HEK293 (cell line): ENCODE measurements around the gene CDC42.

Experiments used
- CTCF ChIA-PET: fragments of 350-600 bp; formaldehyde crosslinking; extraction: SDS; loops from one replicate; lab custom pipeline; 2021; ENCODE audit warnings: antibody characterized with exemption; lab: Yijun Ruan, JAX
- POLR2A ChIA-PET: fragments of 300-600 bp; formaldehyde crosslinking; extraction: SDS; loops from one replicate; lab custom pipeline; 2020; ENCODE audit warnings: antibody characterized with exemption, inconsistent platforms; lab: Yijun Ruan, JAX
- H3K27ac ChIP-seq: fragments of 200-500 bp; sonication (Bioruptor generic); 2 replicates; pipeline ENCODE4 v1.5.1; 2014; ENCODE audit warnings: low read depth, low read length, control low read depth, inconsistent platforms; ENCODE audit errors: extremely low read depth
- H3K36me3 ChIP-seq, 2 experiments: fragments of 200-500 bp in 1 of 2; sonication (Bioruptor generic) in 1 of 2; 1 replicate in 1 of 2; 2 replicates in 1 of 2; pipeline ENCODE4 v1.5.1; 2014 to 2017; ENCODE audit warnings: inconsistent platforms in 2 of 2, low read length in 2 of 2; ENCODE audit not compliant: control insufficient read depth in 2 of 2, insufficient read depth in 1 of 2
- H3K4me1 ChIP-seq: fragments of 200-500 bp; sonication (Bioruptor generic); 2 replicates; pipeline ENCODE4 v1.5.1; 2014; ENCODE audit warnings: mild to moderate bottlenecking, low read length, inconsistent platforms; ENCODE audit not compliant: control insufficient read depth, insufficient read depth
- H3K4me3 ChIP-seq: 2 replicates; pipeline ENCODE4 v1.5.1; 2011; ENCODE audit warnings: low read depth, mild to moderate bottlenecking, control low read depth, low read length, moderate library complexity
- H3K9me3 ChIP-seq: fragments of 200-500 bp; sonication (Bioruptor generic); 2 replicates; pipeline ENCODE4 v1.5.1; 2014; ENCODE audit warnings: low read depth, low read length, inconsistent platforms; ENCODE audit not compliant: control insufficient read depth, insufficient read depth
- KLF16 ChIP-seq: fragments of 450-650 bp; formaldehyde crosslinking; IDR thresholded peaks from 2 replicates; pipeline ENCODE4 v1.5.1; 2017; ENCODE audit warnings: missing biosample characterization, missing genetic modification characterization
- KLF9 ChIP-seq: fragments of 450-650 bp; formaldehyde crosslinking; IDR thresholded peaks from 2 replicates; pipeline ENCODE4 v1.5.1; 2016; ENCODE audit warnings: missing biosample characterization, missing genetic modification characterization, low read depth
- SCRT1 ChIP-seq: fragments of 450-650 bp; formaldehyde crosslinking; IDR thresholded peaks from 2 replicates; pipeline ENCODE4 v1.5.1; 2016; ENCODE audit warnings: missing biosample characterization, missing genetic modification characterization, borderline replicate concordance
- ZBTB17 ChIP-seq: fragments of 450-650 bp; formaldehyde crosslinking; IDR thresholded peaks from 2 replicates; pipeline ENCODE4 v1.5.1; 2016; ENCODE audit warnings: missing biosample characterization, missing genetic modification characterization
- ZNF114 ChIP-seq: fragments of 450-650 bp; formaldehyde crosslinking; IDR thresholded peaks from 2 replicates; pipeline ENCODE4 v1.5.0; 2017; ENCODE audit warnings: missing biosample characterization, missing genetic modification characterization
- ZNF140 ChIP-seq: fragments of 450-650 bp; formaldehyde crosslinking; IDR thresholded peaks from 2 replicates; pipeline ENCODE4 v1.5.1; 2016; ENCODE audit warnings: missing biosample characterization, missing genetic modification characterization
- ZNF155 ChIP-seq: fragments of 450-650 bp; formaldehyde crosslinking; IDR thresholded peaks from 2 replicates; pipeline ENCODE4 v1.5.1; 2016; ENCODE audit warnings: missing biosample characterization, missing genetic modification characterization
- ZNF221 ChIP-seq: fragments of 450-650 bp; formaldehyde crosslinking; IDR thresholded peaks from 2 replicates; pipeline ENCODE4 v1.5.1; 2017; ENCODE audit warnings: missing biosample characterization, missing genetic modification characterization, borderline replicate concordance
- ZNF350 ChIP-seq: fragments of 450-650 bp; formaldehyde crosslinking; IDR thresholded peaks from 2 replicates; pipeline ENCODE4 v1.5.0; 2017; ENCODE audit warnings: missing biosample characterization, mild to moderate bottlenecking, missing genetic modification characterization
- ZNF426 ChIP-seq: fragments of 450-650 bp; formaldehyde crosslinking; IDR thresholded peaks from 2 replicates; pipeline ENCODE4 v1.5.1; 2017; ENCODE audit warnings: missing biosample characterization, missing genetic modification characterization, mild to moderate bottlenecking, inconsistent platforms, moderate library complexity
- ZNF433 ChIP-seq: fragments of 450-650 bp; formaldehyde crosslinking; IDR thresholded peaks from 2 replicates; pipeline ENCODE4 v1.5.1; 2016; ENCODE audit warnings: missing biosample characterization, missing genetic modification characterization, low read depth
- ZNF514 ChIP-seq: fragments of 450-650 bp; formaldehyde crosslinking; IDR thresholded peaks from 2 replicates; pipeline ENCODE4 v1.5.1; 2016; ENCODE audit warnings: missing biosample characterization, missing genetic modification characterization
- ZNF660 ChIP-seq: fragments of 450-650 bp; IDR thresholded peaks from 2 replicates; pipeline ENCODE4 v1.5.1; 2018; ENCODE audit warnings: missing biosample characterization, mild to moderate bottlenecking, missing genetic modification characterization
- ZNF670 ChIP-seq: fragments of 450-650 bp; formaldehyde crosslinking; IDR thresholded peaks from 2 replicates; pipeline ENCODE4 v1.5.1; 2016; ENCODE audit warnings: missing biosample characterization, missing genetic modification characterization, low read depth
- ZNF76 ChIP-seq: fragments of 450-650 bp; formaldehyde crosslinking; IDR thresholded peaks from 2 replicates; pipeline ENCODE4; 2016; ENCODE audit warnings: low read depth, missing biosample characterization, missing genetic modification characterization, borderline replicate concordance
- ZNF768 ChIP-seq: fragments of 450-650 bp; formaldehyde crosslinking; IDR thresholded peaks from 2 replicates; pipeline ENCODE4 v1.5.1; 2018; ENCODE audit warnings: missing biosample characterization, mild to moderate bottlenecking, missing genetic modification characterization
- ZSCAN30 ChIP-seq: fragments of 450-650 bp; IDR thresholded peaks from 2 replicates; pipeline ENCODE4 v1.5.1; 2018; ENCODE audit warnings: missing biosample characterization, mild to moderate bottlenecking, missing genetic modification characterization, moderate library complexity
- TF ChIP-seq, protein P1 (sequence below): fragments of 450-650 bp; formaldehyde crosslinking; IDR thresholded peaks from 2 replicates; pipeline ENCODE4 v1.5.1; 2016; ENCODE audit warnings: missing biosample characterization, missing genetic modification characterization
- TF ChIP-seq, protein P2 (sequence below): fragments of 450-650 bp; formaldehyde crosslinking; IDR thresholded peaks from 2 replicates; pipeline ENCODE4 v1.5.1; 2016; ENCODE audit warnings: missing biosample characterization, missing genetic modification characterization, borderline replicate concordance
- TF ChIP-seq, protein P3 (sequence below): fragments of 450-650 bp; formaldehyde crosslinking; IDR thresholded peaks from 2 replicates; pipeline ENCODE4 v1.5.1; 2017; ENCODE audit warnings: missing biosample characterization, missing genetic modification characterization
- TF ChIP-seq, protein P4 (sequence below): fragments of 450-650 bp; formaldehyde crosslinking; optimal IDR thresholded peaks from 2 replicates; pipeline ENCODE3; 2016; ENCODE audit warnings: missing biosample characterization, mild to moderate bottlenecking, missing genetic modification characterization
- TF ChIP-seq, protein P5 (sequence below): fragments of 450-650 bp; formaldehyde crosslinking; IDR thresholded peaks from 2 replicates; pipeline ENCODE4 v1.5.1; 2017; ENCODE audit warnings: missing biosample characterization, mild to moderate bottlenecking, missing genetic modification characterization, moderate library complexity

The CDC42 gene

DNA sequence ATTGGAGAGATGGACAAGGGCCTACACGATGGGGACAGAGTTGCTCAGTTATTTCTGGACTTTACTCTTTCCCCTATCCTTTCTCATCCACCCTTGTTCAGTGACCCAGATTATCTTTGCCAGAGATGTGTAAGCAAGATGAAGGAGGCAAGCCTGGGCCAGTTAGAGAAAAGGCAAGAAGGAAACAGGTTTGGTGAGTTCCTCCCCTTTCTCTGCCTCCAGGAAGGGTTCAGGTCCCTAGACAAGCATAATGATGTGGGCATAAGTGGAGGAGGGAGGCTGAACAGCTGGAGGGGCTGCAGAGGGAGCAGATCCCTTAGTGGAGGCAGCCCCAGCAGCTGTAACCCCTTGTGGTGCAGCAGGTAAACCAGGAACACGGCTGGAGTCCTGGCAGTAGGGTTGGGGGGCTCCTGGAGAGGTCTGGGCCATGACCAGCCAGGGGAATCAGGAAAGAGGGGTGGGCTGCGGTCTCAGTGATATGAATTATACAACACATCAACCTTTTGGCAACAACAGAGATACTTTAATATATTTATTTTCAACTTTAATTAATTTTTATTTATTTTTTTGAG is 9.2 kb upstream of the CDC42 start:
- TF ChIP-seq, protein P1, sequence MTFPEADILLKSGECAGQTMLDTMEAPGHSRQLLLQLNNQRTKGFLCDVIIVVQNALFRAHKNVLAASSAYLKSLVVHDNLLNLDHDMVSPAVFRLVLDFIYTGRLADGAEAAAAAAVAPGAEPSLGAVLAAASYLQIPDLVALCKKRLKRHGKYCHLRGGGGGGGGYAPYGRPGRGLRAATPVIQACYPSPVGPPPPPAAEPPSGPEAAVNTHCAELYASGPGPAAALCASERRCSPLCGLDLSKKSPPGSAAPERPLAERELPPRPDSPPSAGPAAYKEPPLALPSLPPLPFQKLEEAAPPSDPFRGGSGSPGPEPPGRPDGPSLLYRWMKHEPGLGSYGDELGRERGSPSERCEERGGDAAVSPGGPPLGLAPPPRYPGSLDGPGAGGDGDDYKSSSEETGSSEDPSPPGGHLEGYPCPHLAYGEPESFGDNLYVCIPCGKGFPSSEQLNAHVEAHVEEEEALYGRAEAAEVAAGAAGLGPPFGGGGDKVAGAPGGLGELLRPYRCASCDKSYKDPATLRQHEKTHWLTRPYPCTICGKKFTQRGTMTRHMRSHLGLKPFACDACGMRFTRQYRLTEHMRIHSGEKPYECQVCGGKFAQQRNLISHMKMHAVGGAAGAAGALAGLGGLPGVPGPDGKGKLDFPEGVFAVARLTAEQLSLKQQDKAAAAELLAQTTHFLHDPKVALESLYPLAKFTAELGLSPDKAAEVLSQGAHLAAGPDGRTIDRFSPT (tag by site-specific recombination), result no peak
- TF ChIP-seq ZNF426 (tag by site-specific recombination), result no peak
- TF ChIP-seq, protein P2, sequence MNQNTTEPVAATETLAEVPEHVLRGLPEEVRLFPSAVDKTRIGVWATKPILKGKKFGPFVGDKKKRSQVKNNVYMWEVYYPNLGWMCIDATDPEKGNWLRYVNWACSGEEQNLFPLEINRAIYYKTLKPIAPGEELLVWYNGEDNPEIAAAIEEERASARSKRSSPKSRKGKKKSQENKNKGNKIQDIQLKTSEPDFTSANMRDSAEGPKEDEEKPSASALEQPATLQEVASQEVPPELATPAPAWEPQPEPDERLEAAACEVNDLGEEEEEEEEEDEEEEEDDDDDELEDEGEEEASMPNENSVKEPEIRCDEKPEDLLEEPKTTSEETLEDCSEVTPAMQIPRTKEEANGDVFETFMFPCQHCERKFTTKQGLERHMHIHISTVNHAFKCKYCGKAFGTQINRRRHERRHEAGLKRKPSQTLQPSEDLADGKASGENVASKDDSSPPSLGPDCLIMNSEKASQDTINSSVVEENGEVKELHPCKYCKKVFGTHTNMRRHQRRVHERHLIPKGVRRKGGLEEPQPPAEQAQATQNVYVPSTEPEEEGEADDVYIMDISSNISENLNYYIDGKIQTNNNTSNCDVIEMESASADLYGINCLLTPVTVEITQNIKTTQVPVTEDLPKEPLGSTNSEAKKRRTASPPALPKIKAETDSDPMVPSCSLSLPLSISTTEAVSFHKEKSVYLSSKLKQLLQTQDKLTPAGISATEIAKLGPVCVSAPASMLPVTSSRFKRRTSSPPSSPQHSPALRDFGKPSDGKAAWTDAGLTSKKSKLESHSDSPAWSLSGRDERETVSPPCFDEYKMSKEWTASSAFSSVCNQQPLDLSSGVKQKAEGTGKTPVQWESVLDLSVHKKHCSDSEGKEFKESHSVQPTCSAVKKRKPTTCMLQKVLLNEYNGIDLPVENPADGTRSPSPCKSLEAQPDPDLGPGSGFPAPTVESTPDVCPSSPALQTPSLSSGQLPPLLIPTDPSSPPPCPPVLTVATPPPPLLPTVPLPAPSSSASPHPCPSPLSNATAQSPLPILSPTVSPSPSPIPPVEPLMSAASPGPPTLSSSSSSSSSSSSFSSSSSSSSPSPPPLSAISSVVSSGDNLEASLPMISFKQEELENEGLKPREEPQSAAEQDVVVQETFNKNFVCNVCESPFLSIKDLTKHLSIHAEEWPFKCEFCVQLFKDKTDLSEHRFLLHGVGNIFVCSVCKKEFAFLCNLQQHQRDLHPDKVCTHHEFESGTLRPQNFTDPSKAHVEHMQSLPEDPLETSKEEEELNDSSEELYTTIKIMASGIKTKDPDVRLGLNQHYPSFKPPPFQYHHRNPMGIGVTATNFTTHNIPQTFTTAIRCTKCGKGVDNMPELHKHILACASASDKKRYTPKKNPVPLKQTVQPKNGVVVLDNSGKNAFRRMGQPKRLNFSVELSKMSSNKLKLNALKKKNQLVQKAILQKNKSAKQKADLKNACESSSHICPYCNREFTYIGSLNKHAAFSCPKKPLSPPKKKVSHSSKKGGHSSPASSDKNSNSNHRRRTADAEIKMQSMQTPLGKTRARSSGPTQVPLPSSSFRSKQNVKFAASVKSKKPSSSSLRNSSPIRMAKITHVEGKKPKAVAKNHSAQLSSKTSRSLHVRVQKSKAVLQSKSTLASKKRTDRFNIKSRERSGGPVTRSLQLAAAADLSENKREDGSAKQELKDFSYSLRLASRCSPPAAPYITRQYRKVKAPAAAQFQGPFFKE, result no peak
- TF ChIP-seq ZSCAN30 (tag by site-specific recombination), result no peak
- no peak for TF ChIP-seq ZNF155
- ChIA-PET CTCF (no interaction called here), POLR2A (interaction anchor here (0.5 kb wide), 1 partner anchor 21 kb away, joined by 3 read pairs; no protein-coding TSS in a partner anchor)
- H3K27ac ChIP-seq, result no peak overlapping the region
- H3K4me3 ChIP-seq, result no peak overlapping the region
- no peaks in the 10 kb centered on the region for H3K9me3 ChIP-seq
- H3K4me1 ChIP-seq, result no peaks in the 10 kb centered on the region; the same call in 1 of the 2 replicates
- no peaks in the 10 kb centered on the region for H3K36me3 ChIP-seq

DNA sequence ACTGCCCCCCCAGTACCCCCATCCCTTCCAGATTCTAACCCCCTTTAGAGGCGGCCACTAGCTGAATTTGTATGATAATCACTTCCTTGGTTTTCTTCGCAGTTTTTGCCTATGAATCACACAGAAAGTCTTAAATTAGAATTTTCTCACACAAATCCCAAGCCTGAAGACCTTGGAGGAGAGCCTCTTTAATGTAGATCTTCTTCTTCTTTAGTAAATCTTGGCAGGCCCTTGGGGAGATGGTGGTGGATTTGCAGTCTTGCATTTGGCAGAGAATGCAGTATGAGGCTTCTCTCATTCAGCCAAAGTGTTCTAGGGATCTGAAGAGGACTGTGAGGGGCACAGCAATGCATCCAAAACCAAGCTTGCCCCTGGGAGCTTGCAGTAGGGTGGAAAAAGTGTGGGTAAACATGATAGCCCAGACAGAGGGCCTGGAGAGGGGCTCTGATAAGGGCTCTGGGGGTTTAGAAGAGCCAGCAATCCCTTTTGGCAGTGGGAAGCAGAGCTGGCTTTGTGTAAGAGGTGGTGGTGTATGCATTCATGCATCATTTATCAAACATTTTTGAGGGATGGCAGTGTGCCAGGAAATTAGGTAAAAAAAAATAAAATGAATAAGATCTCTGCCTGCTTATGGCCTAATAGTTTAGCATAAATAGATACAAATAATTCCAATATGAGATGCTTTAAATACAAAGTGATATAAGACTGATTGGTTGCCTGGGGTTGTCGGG is 7.7 kb upstream of the CDC42 start:
- POLR2A ChIA-PET, result no interaction called here
- H3K4me3 ChIP-seq, result no peak overlapping the region
- no peaks in the 10 kb centered on the region for H3K36me3 ChIP-seq
- CTCF ChIA-PET, result no interaction called here
- H3K4me1 ChIP-seq, result no peaks in the 10 kb centered on the region; the same call in 1 of the 2 replicates
- H3K27ac ChIP-seq, result no peak overlapping the region
- no peaks in the 10 kb centered on the region for H3K9me3 ChIP-seq
- TF ChIP-seq ZNF114 (tag by site-specific recombination) (no peak), SCRT1 (tag by site-specific recombination) (no peak), ZNF514 (tag by site-specific recombination) (no peak), KLF16 (tag by site-specific recombination) (no peak), ZNF660 (tag by site-specific recombination) (no peak), ZNF350 (no peak), KLF9 (tag by site-specific recombination) (no peak), ZNF768 (tag by site-specific recombination) (no peak), ZNF221 (tag by site-specific recombination) (no peak), ZNF140 (tag by site-specific recombination) (no peak), ZNF670 (no peak), ZNF76 (tag by site-specific recombination) (no peak), ZBTB17 (no peak), ZNF433 (tag by site-specific recombination) (no peak)
- TF ChIP-seq, protein P3, sequence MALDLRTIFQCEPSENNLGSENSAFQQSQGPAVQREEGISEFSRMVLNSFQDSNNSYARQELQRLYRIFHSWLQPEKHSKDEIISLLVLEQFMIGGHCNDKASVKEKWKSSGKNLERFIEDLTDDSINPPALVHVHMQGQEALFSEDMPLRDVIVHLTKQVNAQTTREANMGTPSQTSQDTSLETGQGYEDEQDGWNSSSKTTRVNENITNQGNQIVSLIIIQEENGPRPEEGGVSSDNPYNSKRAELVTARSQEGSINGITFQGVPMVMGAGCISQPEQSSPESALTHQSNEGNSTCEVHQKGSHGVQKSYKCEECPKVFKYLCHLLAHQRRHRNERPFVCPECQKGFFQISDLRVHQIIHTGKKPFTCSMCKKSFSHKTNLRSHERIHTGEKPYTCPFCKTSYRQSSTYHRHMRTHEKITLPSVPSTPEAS (tag by site-specific recombination), result no peak
- TF ChIP-seq, protein P4, sequence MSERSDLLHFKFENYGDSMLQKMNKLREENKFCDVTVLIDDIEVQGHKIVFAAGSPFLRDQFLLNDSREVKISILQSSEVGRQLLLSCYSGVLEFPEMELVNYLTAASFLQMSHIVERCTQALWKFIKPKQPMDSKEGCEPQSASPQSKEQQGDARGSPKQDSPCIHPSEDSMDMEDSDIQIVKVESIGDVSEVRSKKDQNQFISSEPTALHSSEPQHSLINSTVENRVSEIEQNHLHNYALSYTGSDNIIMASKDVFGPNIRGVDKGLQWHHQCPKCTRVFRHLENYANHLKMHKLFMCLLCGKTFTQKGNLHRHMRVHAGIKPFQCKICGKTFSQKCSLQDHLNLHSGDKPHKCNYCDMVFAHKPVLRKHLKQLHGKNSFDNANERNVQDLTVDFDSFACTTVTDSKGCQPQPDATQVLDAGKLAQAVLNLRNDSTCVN, result no peak
- TF ChIP-seq, protein P5, sequence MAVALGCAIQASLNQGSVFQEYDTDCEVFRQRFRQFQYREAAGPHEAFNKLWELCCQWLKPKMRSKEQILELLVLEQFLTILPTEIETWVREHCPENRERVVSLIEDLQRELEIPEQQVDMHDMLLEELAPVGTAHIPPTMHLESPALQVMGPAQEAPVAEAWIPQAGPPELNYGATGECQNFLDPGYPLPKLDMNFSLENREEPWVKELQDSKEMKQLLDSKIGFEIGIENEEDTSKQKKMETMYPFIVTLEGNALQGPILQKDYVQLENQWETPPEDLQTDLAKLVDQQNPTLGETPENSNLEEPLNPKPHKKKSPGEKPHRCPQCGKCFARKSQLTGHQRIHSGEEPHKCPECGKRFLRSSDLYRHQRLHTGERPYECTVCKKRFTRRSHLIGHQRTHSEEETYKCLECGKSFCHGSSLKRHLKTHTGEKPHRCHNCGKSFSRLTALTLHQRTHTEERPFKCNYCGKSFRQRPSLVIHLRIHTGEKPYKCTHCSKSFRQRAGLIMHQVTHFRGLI, result no peak
